HG03378 (cell line): Measurements from ENCODE around the gene MLNR.

ENCODE experiments used
- ATAC-seq: cut with Tn5 transposase; IDR thresholded peaks from one replicate; pipeline ENCODE4 v1.9.1; 2021; ENCODE audit warnings: mild to moderate bottlenecking, moderate library complexity; ENCODE audit not compliant: unreplicated experiment

The MLNR gene

DNA sequence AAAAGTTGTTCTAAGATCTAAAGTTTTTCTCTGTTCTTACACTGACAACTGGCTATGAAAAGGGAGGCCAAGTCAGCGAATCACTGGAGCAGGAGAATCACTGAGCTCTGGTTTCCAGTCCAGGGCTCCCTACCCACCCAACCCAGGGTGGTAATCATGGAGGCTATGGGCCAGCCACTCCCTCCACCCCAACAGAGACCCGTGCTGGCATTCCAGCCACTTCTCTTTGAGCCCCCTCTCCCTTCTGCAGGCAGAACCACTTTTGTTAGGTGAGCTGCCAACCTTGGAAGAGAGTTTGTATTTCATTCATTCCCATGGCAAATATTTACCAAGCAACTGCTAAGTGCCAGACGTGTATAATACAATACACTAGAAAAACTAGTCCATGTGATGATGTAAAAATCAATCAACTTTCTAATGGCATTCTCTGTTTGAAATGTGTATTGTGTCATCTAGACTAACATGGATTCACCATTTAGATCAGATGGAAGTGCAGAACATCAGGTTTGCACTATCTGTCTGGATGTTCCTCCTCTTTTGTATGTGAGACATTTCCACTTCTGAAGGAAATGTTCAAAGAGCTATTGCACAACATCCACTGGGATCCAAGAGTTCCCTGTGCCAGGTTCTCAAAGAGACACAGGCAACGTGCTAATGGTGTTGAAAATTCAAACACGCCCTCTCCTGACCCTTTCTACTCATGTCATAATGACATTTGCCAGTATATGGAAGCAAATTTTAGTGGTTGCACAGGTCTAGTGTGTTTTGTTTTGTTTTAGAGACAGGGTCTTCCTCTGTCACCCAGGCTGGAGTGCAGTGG is 5.3 kb downstream of the MLNR start:
- no peak for ATAC-seq

DNA sequence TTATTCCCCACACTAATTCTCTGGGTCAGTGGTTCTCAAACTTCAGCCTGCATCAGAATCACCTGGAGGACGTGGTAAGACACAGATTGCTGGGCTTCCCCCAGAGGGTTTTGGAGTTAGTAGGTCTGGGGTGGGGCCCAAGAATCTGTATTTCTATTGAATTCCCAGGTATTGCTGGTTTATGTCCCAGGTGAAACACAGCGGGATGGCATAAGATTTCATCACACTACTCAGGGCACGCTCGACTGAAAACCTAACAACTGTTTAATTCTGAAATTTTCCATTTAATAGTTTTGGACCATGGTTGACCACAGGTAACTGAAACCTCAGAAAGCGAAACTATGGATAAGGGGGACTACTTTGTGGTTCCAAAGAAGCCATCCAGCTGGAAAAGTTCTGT is 6.5 kb downstream of the MLNR start:
- ATAC-seq, result no peak

DNA sequence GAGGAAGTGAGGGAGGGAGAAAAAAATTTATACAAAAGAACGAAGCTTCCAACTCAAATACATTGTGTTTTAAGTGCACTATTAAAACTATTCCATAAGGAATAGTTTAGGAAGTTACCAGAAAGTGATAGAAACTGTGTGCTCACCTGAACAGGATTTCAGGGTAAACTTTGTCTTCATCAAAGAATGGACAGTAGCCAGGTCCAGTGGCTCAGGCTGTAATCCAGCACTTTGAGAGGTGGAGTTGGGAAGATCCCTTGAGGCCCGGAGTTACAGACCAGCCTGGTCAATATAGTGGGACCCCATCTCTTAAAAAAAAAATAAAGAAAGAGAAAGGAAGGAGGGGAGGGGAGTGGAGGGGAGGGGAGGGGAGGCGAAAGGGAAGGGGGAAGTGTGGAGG is 14.6 kb downstream of the MLNR start:
- ATAC-seq, result no peak

DNA sequence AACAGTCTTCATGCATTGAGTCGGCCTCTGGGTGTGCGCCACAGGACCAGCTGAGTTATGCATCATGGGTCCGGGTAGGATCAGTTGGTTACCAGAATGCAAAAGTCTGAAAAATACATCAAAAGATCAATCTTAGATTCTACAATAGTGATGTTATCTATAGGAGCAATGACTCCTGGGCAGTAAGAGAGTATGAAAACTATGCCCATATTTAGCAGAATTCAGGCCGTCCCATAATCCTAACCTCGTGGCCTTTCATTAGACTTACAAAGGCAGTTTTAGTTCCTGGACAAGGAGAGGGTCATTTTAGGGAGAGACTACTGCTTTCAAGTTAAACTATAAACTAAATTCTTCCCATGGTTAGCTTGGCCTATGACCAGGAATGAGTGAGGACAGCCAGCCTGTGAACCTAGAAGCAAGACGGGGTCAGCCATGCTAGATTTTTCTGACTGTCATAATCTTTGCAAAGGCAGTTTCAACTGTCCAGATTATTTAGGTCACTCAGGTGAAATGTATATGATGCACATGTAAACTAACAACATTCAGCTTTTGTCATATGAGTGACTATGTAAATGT is 15.8 kb downstream of the MLNR start:
- no peak for ATAC-seq

DNA sequence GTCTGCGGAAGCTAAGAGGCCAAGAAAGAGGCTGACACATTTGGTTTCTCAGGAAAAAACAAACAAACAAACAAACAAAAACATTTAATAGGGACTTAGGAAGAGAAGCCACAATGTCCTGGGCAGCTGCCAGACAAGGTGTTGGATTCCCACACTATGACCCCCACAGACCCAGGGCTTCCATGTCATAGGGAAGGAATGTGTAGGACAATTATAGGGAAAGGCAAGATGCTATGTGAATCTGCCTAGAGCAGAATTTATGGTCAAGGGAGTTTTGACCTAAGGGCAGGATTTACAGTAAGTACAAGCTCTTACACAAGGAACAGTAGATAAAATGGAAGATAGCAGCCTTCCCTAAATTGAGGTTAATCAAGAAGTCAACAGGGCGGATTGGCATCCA is 18.5 kb downstream of the MLNR start:
- no peak for ATAC-seq

DNA sequence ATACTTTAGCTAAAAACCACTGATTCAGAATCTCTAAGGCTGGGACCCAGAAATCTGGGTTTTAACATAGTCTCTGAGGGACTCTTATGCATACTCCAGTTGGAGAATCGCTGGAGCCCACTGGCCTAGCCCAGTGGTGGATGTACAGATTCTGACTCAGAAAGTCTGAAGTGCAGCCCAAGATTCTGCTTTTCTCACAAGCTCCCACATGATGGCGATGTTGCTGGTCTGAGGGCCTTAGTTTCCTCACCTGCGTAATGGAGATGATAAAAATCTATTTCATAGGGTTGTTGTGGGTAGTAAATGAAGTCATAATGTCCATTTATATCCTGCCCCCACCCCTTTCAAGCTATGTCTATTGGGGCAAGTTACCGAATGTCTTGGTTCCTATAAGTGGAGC is 19.9 kb downstream of the MLNR start:
- ATAC-seq, result no peak

DNA sequence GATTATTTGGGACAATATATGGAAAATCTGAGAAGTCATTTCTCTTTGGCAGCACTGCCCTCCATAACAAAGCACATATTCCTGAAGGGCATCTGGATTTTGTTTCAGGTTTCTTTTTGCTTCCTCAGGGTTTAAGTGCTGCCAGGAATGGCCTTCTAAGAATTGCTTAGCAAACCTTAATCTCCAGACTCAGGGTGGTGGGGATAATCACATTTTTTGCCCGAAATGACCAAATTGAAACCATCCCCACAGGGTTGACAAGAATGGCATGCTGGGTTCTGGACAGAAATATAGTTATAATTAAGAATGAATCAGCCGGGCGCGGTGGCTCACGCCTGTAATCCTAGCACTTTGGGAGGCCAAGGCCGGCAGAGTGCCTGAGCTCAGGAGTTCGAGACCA is 21.2 kb downstream of the MLNR start:
- ATAC-seq, result no peak

DNA sequence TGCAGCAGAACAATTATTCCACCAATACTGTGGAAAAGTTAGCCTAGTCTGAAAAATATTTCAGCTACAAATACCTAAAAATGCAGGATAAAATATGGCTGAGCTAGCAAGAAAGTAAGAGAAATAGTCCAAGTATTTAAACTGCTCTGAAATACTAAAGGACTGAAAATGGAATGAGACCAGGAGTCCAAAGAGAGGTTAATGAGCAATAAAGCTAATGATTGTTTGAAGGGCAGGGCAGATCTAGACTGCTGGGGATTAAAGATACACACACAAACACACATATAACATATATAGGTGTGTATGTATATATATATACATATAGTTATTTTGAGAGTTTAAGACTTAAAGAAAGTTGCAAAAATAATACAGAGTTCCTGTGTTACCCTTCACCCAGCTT is 25.0 kb downstream of the MLNR start:
- ATAC-seq, result no peak

DNA sequence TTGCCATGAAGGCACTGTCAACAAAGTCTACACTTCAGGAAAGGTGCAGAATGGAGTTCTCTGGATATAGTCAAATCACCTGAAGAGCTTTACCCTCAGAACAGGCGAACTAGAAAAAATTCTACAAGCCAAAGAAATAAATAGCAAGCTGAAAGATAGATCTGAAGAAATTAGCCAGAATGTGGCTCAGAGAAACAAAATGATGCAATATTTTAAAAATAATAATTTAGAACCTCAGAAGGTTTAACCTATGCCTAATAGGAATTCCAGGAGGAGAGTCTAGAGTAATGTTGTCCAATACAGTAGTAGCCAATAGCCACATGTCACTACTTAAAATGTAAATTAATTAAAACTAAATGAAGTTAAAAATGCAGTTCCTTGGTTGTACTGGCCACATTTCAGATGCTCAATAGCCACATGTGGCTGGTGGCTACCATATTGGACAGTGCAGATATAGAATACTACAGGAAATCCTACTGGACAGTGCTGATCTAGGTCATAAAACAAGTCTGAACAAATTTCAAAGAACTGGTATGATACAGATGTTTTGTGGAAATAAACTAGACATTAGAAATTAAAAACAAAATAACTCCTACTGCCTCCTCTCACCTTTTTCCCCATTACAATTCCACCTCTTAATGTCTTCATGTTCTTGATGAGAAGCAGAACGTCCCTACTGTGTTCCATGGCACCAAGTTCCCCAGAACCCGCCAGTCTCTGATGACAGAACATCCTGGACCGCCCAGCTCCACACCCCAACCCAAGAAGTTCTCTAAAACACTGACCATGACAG is 26.9 kb downstream of the MLNR start:
- ATAC-seq, result peak; percentile 35

DNA sequence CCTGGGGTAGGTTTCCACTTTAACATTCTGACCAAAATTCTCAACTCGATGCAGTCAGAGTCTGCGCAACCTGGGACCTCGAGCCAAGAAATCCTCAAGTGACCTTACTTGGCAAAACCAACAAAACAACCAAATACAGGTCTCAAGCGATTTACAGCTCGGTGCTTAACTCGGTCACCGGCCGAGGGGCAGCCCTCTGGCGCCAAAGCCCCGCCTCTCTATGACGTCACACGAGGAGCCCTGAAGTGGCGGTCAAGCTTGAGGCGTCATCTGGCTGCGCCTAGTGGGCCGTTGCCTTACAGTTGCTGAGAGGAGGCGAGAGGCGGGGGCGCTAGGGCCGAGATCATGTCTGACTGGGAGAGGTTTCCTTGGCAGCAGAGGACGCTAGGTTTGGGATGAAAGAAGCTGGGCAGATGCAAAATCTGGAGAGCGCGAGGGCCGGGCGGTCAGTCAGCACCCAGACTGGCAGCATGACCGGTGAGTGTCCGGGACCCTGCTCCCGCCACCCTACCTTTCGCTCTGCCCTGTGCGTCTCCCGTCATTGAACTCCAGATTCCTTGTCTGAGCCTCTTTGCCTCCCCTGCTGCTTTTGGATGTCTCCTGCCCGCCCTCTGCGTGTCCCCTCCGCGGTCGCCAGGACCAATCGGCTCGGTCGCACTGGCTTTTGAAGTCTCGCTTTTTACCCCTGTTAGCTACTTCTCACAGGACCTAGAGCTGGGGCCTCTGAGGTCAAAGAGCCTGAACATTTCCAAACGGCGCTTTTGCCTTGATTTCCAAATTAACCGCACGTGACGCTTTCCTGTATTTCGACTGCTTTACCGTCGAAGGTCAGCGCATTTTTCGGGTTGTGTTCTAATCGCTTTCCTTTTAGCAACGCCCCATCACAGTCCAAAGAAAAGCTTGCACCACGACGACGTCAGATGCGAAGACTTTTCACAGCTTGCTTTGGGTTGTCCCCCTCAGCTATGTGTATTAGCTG is 27.8 kb downstream of the MLNR start, which contains the start of gene CDADC1:
CDADC1 (plus strand) TSS at position 283 of the 979 bp plus-strand sequence; CDS start at position 396, 113 bp downstream.
- peak; percentile 92 for ATAC-seq

DNA sequence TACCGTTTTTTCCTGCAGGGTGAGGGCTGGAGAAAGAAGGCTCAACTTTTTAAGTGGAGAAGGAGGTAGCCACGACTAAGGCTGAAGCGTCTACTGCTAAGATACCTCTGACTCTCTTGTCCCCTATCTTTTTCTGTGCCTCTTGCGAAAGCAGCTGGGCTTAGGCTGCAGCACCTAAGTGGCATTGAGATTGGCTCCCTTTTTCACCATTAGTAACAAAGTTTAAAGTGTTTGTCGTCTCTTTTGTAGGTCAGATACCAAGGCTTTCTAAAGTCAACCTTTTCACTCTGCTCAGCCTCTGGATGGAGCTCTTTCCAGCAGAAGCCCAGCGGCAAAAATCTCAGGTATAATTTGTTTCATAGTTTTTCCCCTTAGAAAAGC is 28.5 kb downstream of the MLNR start:
- ATAC-seq, result no peak

DNA sequence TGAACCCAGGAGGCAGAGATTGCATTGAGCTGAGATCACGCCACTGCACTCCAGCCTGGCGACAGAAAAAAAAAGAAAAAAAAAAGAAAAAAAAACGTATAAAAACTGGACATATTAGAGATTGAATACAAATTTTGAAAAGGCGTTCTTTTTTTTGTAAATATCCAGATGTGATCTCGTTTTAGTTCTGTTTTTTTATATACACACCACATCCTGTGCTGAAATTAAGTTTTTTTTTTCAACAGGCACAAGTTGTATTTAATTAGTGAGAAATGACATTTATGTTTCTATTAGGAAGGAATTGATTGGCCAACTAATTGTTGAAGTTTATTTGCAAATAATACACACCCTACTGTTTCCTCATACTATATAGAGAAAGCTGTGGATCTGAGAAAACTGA is 31.2 kb downstream of the MLNR start:
- ATAC-seq, result no peak

DNA sequence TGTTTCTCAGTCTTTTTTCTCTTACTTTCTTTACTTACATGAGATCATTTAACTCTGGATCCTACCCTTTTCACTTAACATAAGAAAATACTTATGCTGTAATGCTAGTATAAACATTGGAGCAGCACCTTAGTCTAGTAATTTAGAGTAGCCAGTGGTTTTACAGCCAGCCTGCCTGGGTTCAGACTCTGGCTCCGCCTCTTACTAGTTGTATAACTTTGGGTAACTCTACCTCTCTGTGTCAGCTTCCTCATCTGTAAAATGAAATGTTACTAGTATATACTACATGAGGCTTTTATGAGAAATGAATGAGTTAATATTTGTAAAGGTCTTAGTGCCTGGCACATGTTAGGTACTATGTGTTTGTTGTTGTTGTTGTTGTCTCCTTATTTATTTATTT is 33.2 kb downstream of the MLNR start:
- no peak for ATAC-seq

DNA sequence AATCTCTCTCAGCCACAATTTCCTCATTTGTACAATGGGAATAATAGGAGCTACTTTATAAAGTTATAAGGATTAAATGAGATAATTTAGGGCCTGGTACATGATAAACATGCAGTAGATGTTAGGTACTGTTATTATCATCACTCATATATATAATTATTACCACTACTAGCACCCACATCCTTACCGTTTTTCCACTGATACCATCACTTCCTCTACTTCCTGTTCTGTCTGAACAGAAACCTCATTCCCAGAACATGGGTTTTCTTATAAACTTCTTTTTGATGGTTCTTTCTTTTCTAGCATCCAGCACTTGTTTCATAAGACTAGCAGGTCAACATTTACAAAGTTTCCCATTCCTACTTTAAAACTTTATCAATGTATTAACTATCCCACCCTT is 33.9 kb downstream of the MLNR start:
- no peak for ATAC-seq

DNA sequence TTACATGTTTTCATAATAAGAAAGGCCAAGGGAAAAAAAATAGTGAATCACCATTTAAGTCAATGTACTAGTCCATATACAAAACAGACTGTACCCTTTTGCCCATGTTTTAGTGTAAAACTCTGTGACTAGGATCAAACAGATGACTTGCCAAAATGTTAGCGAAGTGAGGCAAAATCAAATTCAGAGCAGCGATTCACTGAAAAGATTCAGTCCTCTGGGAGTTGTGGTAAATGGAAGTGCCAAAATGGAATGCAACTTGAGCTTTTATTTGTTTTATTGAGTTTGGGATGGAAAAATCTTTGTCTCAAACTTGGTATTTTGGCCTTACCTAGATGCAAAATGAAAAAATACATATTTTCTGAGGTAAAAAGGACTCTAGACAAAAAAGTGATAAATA is 36.7 kb downstream of the MLNR start:
- no peak for ATAC-seq

DNA sequence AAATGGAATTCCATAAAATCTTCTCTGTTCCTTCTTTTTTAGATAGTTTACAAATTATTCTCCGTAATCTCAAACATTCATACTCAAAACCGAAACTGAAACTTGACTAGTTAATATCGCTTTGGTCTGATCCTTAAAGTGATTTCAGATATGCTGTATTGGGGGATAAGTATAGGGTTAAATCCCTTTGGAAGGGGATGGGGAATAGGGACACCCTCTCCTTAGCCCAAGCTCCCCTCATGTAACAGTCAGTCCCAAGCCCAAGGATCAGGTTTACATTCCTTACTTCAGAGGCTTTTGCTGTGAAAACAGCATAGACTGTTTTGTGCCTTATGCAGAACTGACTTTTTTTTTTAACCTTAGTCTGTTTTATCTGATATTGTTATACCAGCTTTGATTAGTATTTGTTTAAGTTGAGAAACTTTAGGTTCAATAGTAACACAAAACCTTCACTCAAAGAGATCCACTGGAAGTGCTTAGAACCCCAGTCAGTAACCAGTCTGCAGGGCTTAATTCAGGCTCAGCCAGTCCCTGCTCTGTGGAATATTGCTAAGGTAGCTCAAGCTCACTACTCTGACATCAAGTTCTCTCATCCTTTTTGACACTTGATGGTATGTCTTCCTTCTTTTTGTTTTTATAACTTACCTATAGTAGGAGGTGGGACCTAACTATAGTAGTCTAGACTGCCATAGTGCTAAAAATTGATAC is 38.1 kb downstream of the MLNR start:
- no peak for ATAC-seq

DNA sequence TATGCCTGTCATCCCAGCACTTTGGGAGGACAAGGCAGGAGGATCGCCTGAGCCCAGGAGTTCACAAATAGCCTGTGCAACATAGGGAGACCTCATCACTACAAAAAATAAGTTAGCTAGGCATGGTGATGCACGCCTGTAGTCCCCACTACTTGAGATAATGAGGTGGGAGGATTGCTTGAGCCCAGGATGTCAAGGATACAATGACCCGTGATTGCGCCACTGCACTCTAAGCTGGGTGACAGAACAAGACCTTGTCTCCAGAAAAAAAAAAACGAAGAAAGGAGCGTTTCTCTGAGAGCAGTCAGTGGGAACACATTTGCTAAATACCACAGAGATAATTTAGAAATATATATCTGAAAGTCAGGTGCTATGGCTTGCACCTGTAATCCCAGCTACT is 39.4 kb downstream of the MLNR start:
- ATAC-seq, result no peak

DNA sequence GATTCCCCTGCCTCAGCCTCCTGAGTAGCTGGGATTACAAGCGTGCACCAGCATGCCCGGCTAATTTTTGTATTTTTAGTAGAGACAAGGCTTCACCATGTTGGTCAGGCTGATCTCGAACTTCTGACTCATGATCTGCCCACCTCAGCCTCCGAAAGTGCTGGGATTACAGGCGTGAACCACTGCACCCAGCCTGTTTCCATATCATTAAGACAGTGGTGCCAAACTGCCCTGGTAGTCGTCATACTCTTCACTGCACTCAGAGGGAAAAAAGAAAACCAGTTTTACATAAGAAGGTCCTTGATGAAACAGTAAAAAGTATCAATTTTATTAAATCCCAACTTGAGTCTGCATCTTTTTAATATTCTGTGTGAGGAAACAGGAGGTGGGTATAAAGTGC is 42.5 kb downstream of the MLNR start:
- ATAC-seq, result no peak

DNA sequence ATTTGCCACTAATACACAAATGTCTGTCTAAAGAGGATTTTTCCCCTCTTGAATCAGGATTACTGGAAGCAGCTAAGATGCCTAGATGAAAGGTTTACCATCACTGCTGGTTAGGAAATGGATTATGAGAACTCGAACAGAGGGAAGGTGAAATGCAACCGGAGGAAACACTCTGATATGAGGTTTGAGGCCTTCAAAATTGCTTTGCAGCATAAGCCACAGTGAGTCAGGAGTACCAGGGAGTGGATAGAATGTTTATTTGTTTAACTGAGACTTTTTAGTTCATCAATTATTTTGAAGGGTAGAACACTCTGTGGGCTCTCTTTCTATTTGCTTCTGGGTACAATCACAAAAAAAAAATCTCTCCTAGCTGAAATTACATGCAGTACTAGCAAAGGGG is 45.7 kb downstream of the MLNR start:
- ATAC-seq, result no peak

DNA sequence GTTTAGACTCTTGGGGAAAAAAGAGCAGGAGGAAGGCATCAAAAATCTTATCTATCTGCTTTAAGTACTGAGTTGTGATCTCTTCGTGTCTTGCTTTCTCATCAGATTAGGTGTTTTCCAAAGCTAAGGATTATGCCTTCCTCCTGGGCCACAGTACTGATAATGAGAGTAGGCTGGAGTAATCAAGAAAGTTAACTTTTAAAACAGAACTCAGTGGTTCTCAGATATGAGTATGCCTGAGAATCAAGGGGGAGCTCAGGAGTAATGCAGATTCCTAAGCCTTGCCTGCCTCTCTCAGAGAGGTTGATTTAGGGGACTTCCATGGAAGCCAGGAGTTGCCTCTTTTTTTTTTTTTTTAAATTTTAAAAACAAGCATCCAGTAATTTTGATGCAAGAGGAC is 51.1 kb downstream of the MLNR start:
- no peak for ATAC-seq
